PC-3 (cell line): Measurements from ENCODE around the gene SUSD4. TPM values are rescaled to one million over a fixed set of nuclear protein-coding genes. Genes with fewer than 3 reads are reported as not detected.

Experiments used
- ATAC-seq: fragments of 200-7000 bp; cut with Tn5 transposase; 2 replicates; pipeline ENCODE4 v1.9.1; 2020; ENCODE audit warnings: mild to moderate bottlenecking, moderate library complexity
- BruUV-seq: library from RNA; stranded (reverse); fragments of 400-500 nt; replicated peaks from 2 replicates; lab custom pipeline; 2021; lab: Mats Ljungman, UMichigan
- CTCF ChIA-PET: fragments of 300-600 bp; sonication (Branson Sonifier 250); formaldehyde crosslinking; loops from one replicate; lab custom pipeline; 2022; ENCODE audit warnings: antibody characterized with exemption; lab: Charles Lee
- POLR2A ChIA-PET: fragments of 300-600 bp; sonication (Branson Sonifier 250); formaldehyde crosslinking; loops from one replicate; lab custom pipeline; 2022; ENCODE audit warnings: antibody characterized with exemption; ENCODE audit not compliant: unreplicated experiment; lab: Charles Lee
- DNase-seq: peaks from one replicate; pipeline ENCODE4 v3.0.0-alpha.2; 2015
- H2AFZ ChIP-seq: fragments of 300-600 bp; sonication (generic); 2 replicates; pipeline ENCODE4 v1.6.0; 2016; ENCODE audit warnings: antibody characterized with exemption, low read length
- H3F3A ChIP-seq: fragments of 300-600 bp; sonication (generic); one replicate; pipeline ENCODE4 v1.6.0; 2017; ENCODE audit warnings: antibody characterized with exemption, low read length, control low read depth, mild to moderate bottlenecking; ENCODE audit not compliant: unreplicated experiment
- H3K27ac ChIP-seq: fragments of 300-600 bp; sonication (generic); 2 replicates; pipeline ENCODE4 v1.5.1; 2016; ENCODE audit warnings: mild to moderate bottlenecking, low read length
- H3K27me3 ChIP-seq: fragments of 300-600 bp; sonication (generic); 2 replicates; pipeline ENCODE4 v1.6.1; 2016; ENCODE audit warnings: low read length, mixed read lengths
- H3K36me3 ChIP-seq: fragments of 300-600 bp; sonication (generic); 2 replicates; pipeline ENCODE4 v1.6.1; 2016; ENCODE audit warnings: low read depth, mixed run types, low read length, mixed read lengths
- H3K4me1 ChIP-seq: fragments of 300-600 bp; sonication (generic); 2 replicates; pipeline ENCODE4 v1.5.1; 2016; ENCODE audit warnings: low read length; ENCODE audit not compliant: insufficient read depth
- H3K4me2 ChIP-seq: fragments of 300-600 bp; sonication (generic); 2 replicates; pipeline ENCODE4 v1.6.0; 2016; ENCODE audit warnings: low read length
- H3K4me3 ChIP-seq: fragments of 300-600 bp; sonication (generic); 2 replicates; pipeline ENCODE4 v1.5.1; 2016; ENCODE audit warnings: mild to moderate bottlenecking, low read length, mixed read lengths
- H3K79me2 ChIP-seq: fragments of 300-600 bp; sonication (generic); 2 replicates; pipeline ENCODE4 v1.6.1; 2017; ENCODE audit warnings: low read length, mixed read lengths
- H3K9ac ChIP-seq: fragments of 300-600 bp; sonication (generic); 2 replicates; pipeline ENCODE4 v1.6.0; 2016; ENCODE audit warnings: mild to moderate bottlenecking, low read length
- H3K9me2 ChIP-seq: fragments of 300-600 bp; sonication (generic); replicated peaks from 2 replicates; pipeline ENCODE4 v1.6.1; 2016; ENCODE audit warnings: mixed run types, low read length, mixed read lengths
- H3K9me3 ChIP-seq: fragments of 300-600 bp; sonication (generic); 2 replicates; pipeline ENCODE4 v1.6.1; 2016; ENCODE audit warnings: low read length, mixed read lengths
- H4K20me1 ChIP-seq: fragments of 300-600 bp; sonication (generic); 2 replicates; pipeline ENCODE4 v1.6.1; 2016; ENCODE audit warnings: low read length, mixed read lengths
- CTCF ChIP-seq: fragments of 300-600 bp; sonication (generic); conservative IDR thresholded peaks from 2 replicates; pipeline ENCODE4 v1.5.1; 2017; ENCODE audit warnings: antibody characterized with exemption, low read depth, mild to moderate bottlenecking, low read length
- EZH2 ChIP-seq: fragments of 300-600 bp; sonication (generic); IDR thresholded peaks from one replicate; pipeline ENCODE4 v1.6.1; 2017; ENCODE audit warnings: antibody characterized with exemption, mild to moderate bottlenecking, low read length; ENCODE audit not compliant: unreplicated experiment
- EZH2phosphoT487 ChIP-seq: fragments of 300-600 bp; sonication (generic); IDR thresholded peaks from 2 replicates; pipeline ENCODE4 v1.6.1; 2018; ENCODE audit warnings: mild to moderate bottlenecking, antibody characterized with exemption, low read length, borderline replicate concordance
- intact Hi-C: fragments of 100-400 bp; cut with micrococcal nuclease; formaldehyde crosslinking; loops from 2 replicates; pipeline ENCODE4 v1.9.0; 2023
- total RNA-seq: library from RNA; depleted of rRNA; stranded (reverse); fragments of >200 nt; gene quantifications from 2 replicates; pipeline ENCODE4 v1.2.3, GENCODE V29; 2014

SUSD4 gene
- total RNA-seq, 1 experiment from 2014 or later, result 5.2 TPM

- Histone ChIP-seq H3K4me3 (peak overlapping the region; percentile 74), H3F3A (no peaks in the 10 kb centered on the region), H3K27ac (no peak overlapping the region), H3K4me2 (peak overlapping the region; percentile 96), H4K20me1 (no peaks in the 10 kb centered on the region), H3K9ac (no peak overlapping the region), H3K27me3 (peaks cover 74% of the 10 kb centered on the region), H3K9me2 (no peaks in the 10 kb centered on the region), H3K79me2 (no peaks in the 10 kb centered on the region), H3K36me3 (no peaks in the 10 kb centered on the region), H3K4me1 (peaks cover 13% of the 10 kb centered on the region), H2AFZ (peak overlapping the region; percentile 72), H3K9me3 (no peaks in the 10 kb centered on the region)
- no TSS peak for BruUV-seq
- no peak for DNase-seq
- ChIA-PET CTCF (interaction anchor here (1.1 kb wide), 1 partner anchor 229 kb away, joined by 5 read pairs; no protein-coding TSS in a partner anchor), POLR2A (no interaction called here)
- intact Hi-C loops, result no loop called here
- ATAC-seq, result peak; percentile 48
- TF ChIP-seq CTCF (no peak), EZH2phosphoT487 (no peak), EZH2 (peak; percentile 29)
Observed at GRCh38 chr1:223363057-223363855, 720 bp downstream of the SUSD4 start.

- Histone ChIP-seq H4K20me1 (no peaks in the 10 kb centered on the region), H3K4me3 (no peak overlapping the region), H3K9me3 (no peaks in the 10 kb centered on the region), H3K79me2 (no peaks in the 10 kb centered on the region), H3K9ac (no peak overlapping the region), H3K9me2 (no peaks in the 10 kb centered on the region), H3K4me1 (peaks cover 9% of the 10 kb centered on the region), H3K36me3 (no peaks in the 10 kb centered on the region), H3F3A (no peaks in the 10 kb centered on the region), H3K4me2 (no peak overlapping the region), H2AFZ (no peak overlapping the region), H3K27me3 (peaks cover 92% of the 10 kb centered on the region), H3K27ac (no peak overlapping the region)
- POLR2A ChIA-PET, result no interaction called here
- no TSS peak for BruUV-seq
- intact Hi-C loops, result loop anchor here (2.0 kb wide), 1 partner anchor 226 kb away; no protein-coding TSS in a partner anchor
- peak; percentile 35; the same call in 1 of the 2 replicates for ATAC-seq
- CTCF ChIA-PET, result interaction anchor here (1.2 kb wide), 1 partner anchor 225 kb away, joined by 12 read pairs; no protein-coding TSS in a partner anchor
- TF ChIP-seq CTCF, result no peak
- no peak for TF ChIP-seq EZH2phosphoT487
- no peak for TF ChIP-seq EZH2
- DNase-seq, result peak; percentile 52
Observed at GRCh38 chr1:223358826-223359225, 5.2 kb downstream of the SUSD4 start.

- H2AFZ ChIP-seq, result no peak overlapping the region
- no peak overlapping the region for H3K4me3 ChIP-seq
- BruUV-seq, result no TSS peak
- no peaks in the 10 kb centered on the region for H3K36me3 ChIP-seq
- ATAC-seq (no peak), DNase-seq (no peak)
- peaks cover 92% of the 10 kb centered on the region for H3K27me3 ChIP-seq
- no peak overlapping the region for H3K27ac ChIP-seq
- no peaks in the 10 kb centered on the region for H4K20me1 ChIP-seq
- H3K4me2 ChIP-seq, result no peak overlapping the region
- intact Hi-C loops, result no loop called here
- no peaks in the 10 kb centered on the region for H3K9me3 ChIP-seq
- ChIA-PET CTCF (no interaction called here), POLR2A (no interaction called here)
- H3K9me2 ChIP-seq, result no peaks in the 10 kb centered on the region
- H3K79me2 ChIP-seq, result no peaks in the 10 kb centered on the region
- H3K4me1 ChIP-seq, result no peaks in the 10 kb centered on the region
- TF ChIP-seq EZH2phosphoT487 (no peak), CTCF (no peak), EZH2 (no peak)
- H3F3A ChIP-seq, result no peaks in the 10 kb centered on the region
- H3K9ac ChIP-seq, result no peak overlapping the region
Observed at GRCh38 chr1:223355699-223356098, 8.3 kb downstream of the SUSD4 start.
